Vagina (tissue), 2 donors: Measurements from ENCODE around the gene PI4KA. TPM values are rescaled to one million over a fixed set of nuclear protein-coding genes. Genes with fewer than 3 reads are reported as not detected.

Experiments
- DNase-seq, 2 donors: peaks; one replicate each; pipeline ENCODE4 v3.0.0-alpha.2; 2017; ENCODE audit errors: extremely low spot score in 2 of 2
- H3K27ac ChIP-seq: fragments of 200-600 bp; sonication (generic); one replicate; pipeline ENCODE4 v1.5.1; 2019
- H3K27me3 ChIP-seq: fragments of 200-600 bp; sonication (generic); one replicate; pipeline ENCODE4 v1.5.1; 2019
- H3K36me3 ChIP-seq, 2 donors: fragments of 200-600 bp; sonication (generic); one replicate each; pipeline ENCODE4 v1.5.1; 2017 to 2019
- H3K4me1 ChIP-seq: fragments of 200-600 bp; sonication (generic); one replicate; pipeline ENCODE4 v1.5.1; 2019
- H3K4me3 ChIP-seq, 2 donors: fragments of 200-600 bp; sonication (generic); 1 replicate in 1 of 2; 2 replicates in 1 of 2; pipeline ENCODE4 v1.5.1; 2016 to 2019
- H3K9me3 ChIP-seq: fragments of 200-600 bp; sonication (generic); one replicate; pipeline ENCODE4 v1.5.1; 2019
- CTCF ChIP-seq, 3 experiments: fragments of 450-650 bp in 2 of 3; fragments of 200-600 bp in 1 of 3; sonication (generic) in 1 of 3; IDR thresholded peaks; one replicate each; pipeline ENCODE4 v1.5.1; 2017 to 2019; ENCODE audit warnings: antibody characterized with exemption in 3 of 3, mild to moderate bottlenecking in 2 of 3, moderate library complexity in 2 of 3
- POLR2A ChIP-seq, 2 donors: fragments of 450-650 bp; IDR thresholded peaks; one replicate each; pipeline ENCODE4 v1.6.1; 2017; ENCODE audit warnings: antibody characterized with exemption in 2 of 2, mild to moderate bottlenecking in 2 of 2, moderate library complexity in 2 of 2
- POLR2AphosphoS5 ChIP-seq, 2 donors: sonication (generic); formaldehyde crosslinking; IDR thresholded peaks; one replicate each; pipeline ENCODE4 v1.9.0; 2017; ENCODE audit warnings: antibody characterized with exemption in 2 of 2, mild to moderate bottlenecking in 2 of 2, low read depth in 1 of 2; ENCODE audit not compliant: insufficient read depth in 1 of 2
- intact Hi-C: fragments of 100-400 bp; cut with DNase I; formaldehyde crosslinking; loops from one replicate; pipeline ENCODE4 v1.15.1; 2023
- total RNA-seq: library from RNA; depleted of rRNA; stranded (reverse); fragments of >200 nt; gene quantifications from one replicate; pipeline ENCODE4 v1.2.3, GENCODE V29; 2016

The PI4KA gene
- total RNA-seq, 1 donor from 2014 or later, result 135 TPM

GRCh38 chr22:20661473-20661872, 197.1 kb downstream of the PI4KA start:
- no peak for DNase-seq
- no peak overlapping the region for H3K4me3 ChIP-seq
- no peaks in the 10 kb centered on the region for H3K36me3 ChIP-seq
- no peak overlapping the region for H3K27ac ChIP-seq
- no peaks in the 10 kb centered on the region for H3K4me1 ChIP-seq
- no peaks in the 10 kb centered on the region for H3K9me3 ChIP-seq
- no peak for TF ChIP-seq POLR2AphosphoS5 (IDR thresholded peaks at IDR 0.05; ENCODE audit: insufficient read depth in 1 of 2, low read depth in 1 of 2)
- TF ChIP-seq POLR2A (IDR thresholded peaks at IDR 0.05), result no peak
- no peak for TF ChIP-seq CTCF (IDR thresholded peaks at IDR 0.05)
- intact Hi-C loops, result no loop called here
- no peaks in the 10 kb centered on the region for H3K27me3 ChIP-seq

GRCh38 chr22:20660441-20661054, 198.1 kb downstream of the PI4KA start:
- Histone ChIP-seq H3K4me3 (no peak overlapping the region), H3K9me3 (no peaks in the 10 kb centered on the region), H3K27me3 (no peaks in the 10 kb centered on the region), H3K27ac (no peak overlapping the region), H3K36me3 (no peaks in the 10 kb centered on the region), H3K4me1 (no peaks in the 10 kb centered on the region)
- no peak for DNase-seq
- intact Hi-C loops, result no loop called here
- TF ChIP-seq POLR2AphosphoS5 (IDR thresholded peaks at IDR 0.05; ENCODE audit: insufficient read depth in 1 of 2, low read depth in 1 of 2) (no peak), POLR2A (IDR thresholded peaks at IDR 0.05) (no peak), CTCF (IDR thresholded peaks at IDR 0.05) (no peak)

GRCh38 chr22:20659920-20660319, 198.7 kb downstream of the PI4KA start:
- H3K27me3 ChIP-seq, result no peaks in the 10 kb centered on the region
- no peak overlapping the region for H3K27ac ChIP-seq
- no peak for DNase-seq
- no peak overlapping the region for H3K4me3 ChIP-seq
- H3K36me3 ChIP-seq, result no peaks in the 10 kb centered on the region
- TF ChIP-seq POLR2A (IDR thresholded peaks at IDR 0.05) (no peak), CTCF (IDR thresholded peaks at IDR 0.05) (no peak), POLR2AphosphoS5 (IDR thresholded peaks at IDR 0.05; ENCODE audit: insufficient read depth in 1 of 2, low read depth in 1 of 2) (no peak)
- H3K9me3 ChIP-seq, result no peaks in the 10 kb centered on the region
- intact Hi-C loops, result no loop called here
- no peaks in the 10 kb centered on the region for H3K4me1 ChIP-seq

GRCh38 chr22:20659258-20659657, 199.4 kb downstream of the PI4KA start:
- Histone ChIP-seq H3K27ac (no peak overlapping the region), H3K36me3 (no peaks in the 10 kb centered on the region), H3K4me1 (no peaks in the 10 kb centered on the region), H3K9me3 (no peaks in the 10 kb centered on the region), H3K27me3 (no peaks in the 10 kb centered on the region), H3K4me3 (no peak overlapping the region)
- no peak for TF ChIP-seq POLR2AphosphoS5 (IDR thresholded peaks at IDR 0.05; ENCODE audit: insufficient read depth in 1 of 2, low read depth in 1 of 2)
- no peak for TF ChIP-seq CTCF (IDR thresholded peaks at IDR 0.05)
- TF ChIP-seq POLR2A (IDR thresholded peaks at IDR 0.05), result no peak
- no peak for DNase-seq
- intact Hi-C loops, result no loop called here

GRCh38 chr22:20658433-20659222, 200.0 kb downstream of the PI4KA start:
- no peaks in the 10 kb centered on the region for H3K9me3 ChIP-seq
- H3K36me3 ChIP-seq, result no peaks in the 10 kb centered on the region
- no peaks in the 10 kb centered on the region for H3K4me1 ChIP-seq
- intact Hi-C loops, result no loop called here
- no peaks in the 10 kb centered on the region for H3K27me3 ChIP-seq
- no peak overlapping the region for H3K4me3 ChIP-seq
- no peak overlapping the region for H3K27ac ChIP-seq
- no peak for DNase-seq
- no peak for TF ChIP-seq CTCF (IDR thresholded peaks at IDR 0.05)
- no peak for TF ChIP-seq POLR2A (IDR thresholded peaks at IDR 0.05)
- TF ChIP-seq POLR2AphosphoS5 (IDR thresholded peaks at IDR 0.05; ENCODE audit: insufficient read depth in 1 of 2, low read depth in 1 of 2), result no peak
